HL-60 (cell line): ENCODE data around the gene XRRA1.
A peak's percentile ranks its signal among the peaks of the same experiment; 100 is the strongest.
"Not testable (repeated sequence)": the region's sequence is repeated elsewhere in the genome, so short reads cannot be mapped to it uniquely, and the experiment has no call there.

ENCODE experiments used
- DNase-seq, 2 experiments: peaks; one replicate each; pipeline ENCODE4 v3.0.0-alpha.2; 2010 to 2020; ENCODE audit warnings: low read depth in 1 of 2, low spot score in 1 of 2
- H3K27ac ChIP-seq: fragments of 250-450 bp; sonication (Bioruptor Pico); replicated peaks from 2 replicates; pipeline ENCODE4 v1.5.1; 2020; ENCODE audit warnings: mild to moderate bottlenecking, moderate library complexity
- H3K27me3 ChIP-seq: fragments of 250-450 bp; sonication (Bioruptor Pico); 2 replicates; pipeline ENCODE4 v1.5.1; 2021; ENCODE audit warnings: mild to moderate bottlenecking, moderate library complexity; ENCODE audit not compliant: insufficient read depth, poor library complexity, severe bottlenecking
- H3K4me3 ChIP-seq: replicated peaks from 2 replicates; pipeline ENCODE4 v1.5.1; 2011; ENCODE audit warnings: mild to moderate bottlenecking, control low read depth, low read length; ENCODE audit not compliant: insufficient read depth
- CTCF ChIP-seq: IDR thresholded peaks from one replicate; pipeline ENCODE4 v1.5.1; 2011; ENCODE audit warnings: low read length, control low read depth, inconsistent platforms; ENCODE audit not compliant: insufficient read depth
- GABPA ChIP-seq: IDR thresholded peaks from 2 replicates; pipeline ENCODE4 v1.6.1; 2012; ENCODE audit warnings: low read depth
- POLR2AphosphoS5 ChIP-seq: IDR thresholded peaks from 2 replicates; pipeline ENCODE4 v1.6.1; 2012; ENCODE audit warnings: low read depth
- REST ChIP-seq: IDR thresholded peaks from 2 replicates; pipeline ENCODE4 v1.6.1; 2012; ENCODE audit warnings: low read depth; ENCODE audit not compliant: insufficient replicate concordance
- SPI1 ChIP-seq: IDR thresholded peaks from 2 replicates; pipeline ENCODE4 v1.6.1; 2012; ENCODE audit warnings: low read depth, mild to moderate bottlenecking, borderline replicate concordance

XRRA1 gene

GRCh38 chr11:74895340-74896116, 53.4 kb downstream of the XRRA1 start:
- Histone ChIP-seq H3K27me3 (no peaks in the 10 kb centered on the region), H3K27ac (no peak overlapping the region), H3K4me3 (no peak overlapping the region)
- DNase-seq: no peak
- no peak for TF ChIP-seq REST
- TF ChIP-seq POLR2AphosphoS5: no peak
- no peak for TF ChIP-seq CTCF
- no peak for TF ChIP-seq SPI1
- no peak for TF ChIP-seq GABPA

- DNase-seq, H3K27me3 ChIP-seq: not testable (repeated sequence)
Measured at GRCh38 chr11:74893015-74893414, 55.9 kb downstream of the XRRA1 start.

GRCh38 chr11:74877132-74877531, 71.8 kb downstream of the XRRA1 start:
- peak in 1 of 2 experiments; percentile 32 for DNase-seq
- TF ChIP-seq REST (no peak), POLR2AphosphoS5 (no peak), CTCF (peak; percentile 3), GABPA (no peak), SPI1 (no peak)
- no peaks in the 10 kb centered on the region for H3K27me3 ChIP-seq
- H3K27ac ChIP-seq: no peak overlapping the region
- H3K4me3 ChIP-seq: no peak overlapping the region

More at GRCh38 chr11:74893015-74893414, 55.9 kb downstream of the XRRA1 start:
- not testable (repeated sequence) for H3K4me3 ChIP-seq, H3K27ac ChIP-seq

GRCh38 chr11:74871037-74871436, 77.9 kb downstream of the XRRA1 start:
- DNase-seq: no peak
- H3K27ac ChIP-seq: no peak overlapping the region
- H3K27me3 ChIP-seq: no peaks in the 10 kb centered on the region
- no peak overlapping the region for H3K4me3 ChIP-seq
- TF ChIP-seq GABPA (no peak), SPI1 (no peak), POLR2AphosphoS5 (no peak), REST (no peak), CTCF (no peak)
